HEK293T (cell line): ENCODE measurements around the gene GPC1.

ENCODE experiments used
- CTCF ChIA-PET: fragments of 350-600 bp; formaldehyde crosslinking; extraction: SDS; loops from one replicate; lab custom pipeline; 2021; ENCODE audit warnings: antibody characterized with exemption, inconsistent platforms; lab: Yijun Ruan, JAX
- POLR2A ChIA-PET: fragments of 350-600 bp; formaldehyde crosslinking; extraction: SDS; loops from one replicate; lab custom pipeline; 2020; ENCODE audit warnings: antibody characterized with exemption, inconsistent platforms; lab: Yijun Ruan, JAX
- DNase-seq: peaks from one replicate; pipeline ENCODE4 v3.0.0; 2012; ENCODE audit warnings: mixed read lengths; ENCODE audit errors: extremely low spot score
- ARNT ChIP-seq: fragments of 450-650 bp; IDR thresholded peaks from 2 replicates; pipeline ENCODE4 v1.6.1; 2017; ENCODE audit warnings: mild to moderate bottlenecking
- BHLHE40 ChIP-seq: fragments of 450-650 bp; IDR thresholded peaks from 2 replicates; pipeline ENCODE4 v1.6.1; 2016; ENCODE audit warnings: mild to moderate bottlenecking, moderate library complexity, borderline replicate concordance
- CTBP1 ChIP-seq: fragments of 450-650 bp; IDR thresholded peaks from 2 replicates; pipeline ENCODE4 v1.6.1; 2016; ENCODE audit warnings: borderline replicate concordance
- ELF4 ChIP-seq: fragments of 450-650 bp; IDR thresholded peaks from 2 replicates; pipeline ENCODE4 v1.6.1; 2017; ENCODE audit warnings: antibody characterized with exemption
- FOXA1 ChIP-seq: fragments of 450-650 bp; IDR thresholded peaks from 2 replicates; pipeline ENCODE4 v1.6.1; 2016; ENCODE audit warnings: mild to moderate bottlenecking
- FOXK2 ChIP-seq: fragments of 450-650 bp; IDR thresholded peaks from 2 replicates; pipeline ENCODE4 v1.6.1; 2016; ENCODE audit warnings: mild to moderate bottlenecking
- FOXM1 ChIP-seq: fragments of 450-650 bp; IDR thresholded peaks from 2 replicates; pipeline ENCODE4 v1.6.1; 2017; ENCODE audit warnings: mild to moderate bottlenecking, borderline replicate concordance
- HDGF ChIP-seq: fragments of 450-650 bp; IDR thresholded peaks from 2 replicates; pipeline ENCODE4 v1.6.1; 2017; ENCODE audit warnings: antibody characterized with exemption, borderline replicate concordance
- L3MBTL2 ChIP-seq: fragments of 450-650 bp; conservative IDR thresholded peaks from 2 replicates; pipeline ENCODE4 v1.6.1; 2016; ENCODE audit warnings: mild to moderate bottlenecking
- LEF1 ChIP-seq: fragments of 450-650 bp; IDR thresholded peaks from 2 replicates; pipeline ENCODE4 v1.6.1; 2017; ENCODE audit warnings: mild to moderate bottlenecking, borderline replicate concordance
- NFRKB ChIP-seq: fragments of 450-650 bp; IDR thresholded peaks from 2 replicates; pipeline ENCODE4 v1.6.1; 2016; ENCODE audit warnings: mild to moderate bottlenecking, moderate library complexity
- PKNOX1 ChIP-seq: fragments of 450-650 bp; IDR thresholded peaks from 2 replicates; pipeline ENCODE4 v1.6.1; 2016
- SP1 ChIP-seq: fragments of 450-650 bp; IDR thresholded peaks from 2 replicates; pipeline ENCODE4 v1.6.1; 2017
- SUZ12 ChIP-seq: fragments of 450-650 bp; IDR thresholded peaks from 2 replicates; pipeline ENCODE4 v1.6.1; 2016; ENCODE audit warnings: mild to moderate bottlenecking
- TARDBP ChIP-seq: fragments of 450-650 bp; IDR thresholded peaks from 2 replicates; pipeline ENCODE4 v1.6.1; 2016
- ZNF384 ChIP-seq: fragments of 450-650 bp; IDR thresholded peaks from 2 replicates; pipeline ENCODE4 v1.6.1; 2016

Gene GPC1

DNA sequence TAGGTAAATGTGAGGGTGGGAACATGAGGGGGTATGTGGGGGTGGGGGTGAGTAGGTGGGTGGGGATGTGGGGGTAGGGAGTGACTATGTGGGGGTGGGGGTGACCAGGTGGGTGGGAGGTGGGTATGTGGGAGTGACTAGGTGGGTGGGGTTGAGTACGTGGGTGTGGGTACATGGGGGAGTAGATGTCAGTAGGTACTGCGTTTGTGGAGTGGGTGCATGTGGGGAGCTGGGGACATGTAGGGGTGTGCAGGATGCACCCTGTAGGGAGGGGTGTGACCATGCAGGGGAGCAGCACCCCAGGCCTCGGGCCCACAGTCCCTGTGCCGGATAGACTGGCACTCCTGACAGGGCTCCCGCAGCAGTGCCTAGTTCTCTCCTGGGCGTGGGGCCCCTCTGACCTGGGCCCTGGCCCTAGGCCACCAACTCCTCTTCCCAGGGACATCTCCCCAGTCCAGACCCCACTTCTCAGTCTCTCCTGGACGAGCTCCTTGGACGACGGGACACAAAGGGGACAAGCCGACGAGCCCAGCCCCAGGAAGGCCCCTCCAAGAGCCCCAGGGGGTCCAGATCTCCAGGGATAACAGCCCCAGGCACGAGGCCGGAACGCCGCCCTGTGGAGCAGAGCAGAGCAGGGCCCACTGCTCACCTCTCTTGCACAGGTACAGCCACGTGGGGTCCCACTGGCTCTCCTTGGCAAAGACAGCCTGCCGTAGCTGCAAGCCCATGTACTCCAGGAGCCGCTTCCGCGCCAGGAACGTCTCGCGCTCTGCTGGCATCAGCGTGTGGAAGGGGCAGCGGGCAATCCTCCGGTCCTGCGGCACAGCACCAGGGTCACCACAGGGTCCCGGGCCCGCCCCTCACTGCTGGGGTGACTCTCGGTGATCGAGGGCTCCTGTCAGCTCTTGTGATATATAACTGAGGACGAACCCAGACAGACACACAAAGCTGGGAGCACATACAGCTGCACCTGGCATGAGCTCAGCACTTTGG, 64.1 kb downstream of the GPC1 start:
- POLR2A ChIA-PET = no interaction called here
- CTCF ChIA-PET = no interaction called here
- no peak for TF ChIP-seq ZNF384
- no peak for DNase-seq

DNA sequence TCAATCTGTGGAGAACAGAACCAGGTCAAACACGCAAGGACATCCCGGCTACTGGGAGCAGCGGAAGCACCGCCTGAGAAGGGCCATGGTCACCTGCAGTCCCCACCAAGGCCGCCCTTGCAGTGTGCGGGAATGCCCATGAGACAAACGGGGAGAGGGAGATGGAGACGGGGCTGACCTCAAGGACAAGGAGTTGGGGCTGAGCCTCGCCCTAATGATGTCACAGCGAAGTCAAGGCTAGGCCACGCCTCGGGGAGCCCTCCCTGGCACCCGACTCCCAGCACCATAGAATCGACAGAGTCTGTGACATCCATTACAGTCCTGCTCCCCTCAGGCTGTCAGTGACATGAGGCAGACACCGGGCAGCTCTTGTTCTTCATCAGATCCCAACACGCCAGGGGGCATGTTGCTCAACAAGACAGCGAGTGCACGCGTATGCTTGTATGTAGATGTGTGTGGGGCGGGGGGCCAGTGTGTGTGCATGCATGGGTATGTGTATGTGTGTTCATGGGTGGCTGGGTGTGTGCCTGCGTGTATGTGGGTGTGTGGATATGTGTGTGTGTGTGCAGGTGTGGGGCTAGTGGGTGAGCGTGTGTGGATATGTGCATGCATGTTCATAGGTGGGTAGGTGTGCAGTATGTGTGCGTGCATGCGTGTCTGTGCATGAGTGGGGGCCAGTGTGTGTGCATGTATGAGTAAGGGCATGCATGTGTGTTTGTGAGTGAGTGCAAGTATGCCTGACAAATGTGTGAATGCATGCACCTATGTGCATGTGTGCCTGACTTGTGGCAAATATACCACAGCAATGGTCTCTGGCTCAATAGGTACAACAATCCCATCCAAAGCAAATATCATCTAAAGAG, 65.3 kb downstream of the GPC1 start:
- DNase-seq = no peak
- ChIA-PET CTCF (no interaction called here), POLR2A (no interaction called here)
- TF ChIP-seq SUZ12 (no peak), BHLHE40 (no peak), ZNF384 (no peak), ELF4 (no peak), ARNT (no peak), L3MBTL2 (no peak), SP1 (no peak), CTBP1 (no peak), FOXM1 (no peak)

- no peak for DNase-seq
- ChIA-PET POLR2A (no interaction called here), CTCF (no interaction called here)
- TF ChIP-seq NFRKB (no peak), CTBP1 (no peak), HDGF (no peak), L3MBTL2 (no peak), SP1 (no peak), FOXK2 (no peak)
Measured at GRCh38 chr2:240501531-240501991, 66.1 kb downstream of the GPC1 start.

DNA sequence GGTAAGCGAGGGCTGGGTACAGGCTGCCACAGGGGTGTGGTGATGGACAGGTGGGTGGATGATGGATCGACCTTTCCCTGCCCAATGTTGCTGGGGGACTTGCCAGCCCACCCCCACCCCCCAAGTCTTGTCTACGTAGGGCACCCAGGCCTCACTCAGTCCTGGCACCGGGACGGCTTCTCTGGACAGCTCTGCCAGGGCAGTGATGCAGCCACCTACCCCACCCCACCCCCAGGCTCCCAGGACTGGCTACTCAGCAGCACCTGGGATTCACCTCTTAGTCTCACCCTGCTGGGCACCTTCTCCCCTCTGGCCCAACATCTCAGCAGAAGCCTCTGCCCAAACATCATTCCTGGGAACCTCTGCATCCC, 66.6 kb downstream of the GPC1 start:
- ChIA-PET CTCF (no interaction called here), POLR2A (no interaction called here)
- DNase-seq = no peak
- TF ChIP-seq CTBP1 = no peak
- no peak for TF ChIP-seq PKNOX1
- no peak for TF ChIP-seq HDGF
- no peak for TF ChIP-seq BHLHE40
- no peak for TF ChIP-seq TARDBP

DNA sequence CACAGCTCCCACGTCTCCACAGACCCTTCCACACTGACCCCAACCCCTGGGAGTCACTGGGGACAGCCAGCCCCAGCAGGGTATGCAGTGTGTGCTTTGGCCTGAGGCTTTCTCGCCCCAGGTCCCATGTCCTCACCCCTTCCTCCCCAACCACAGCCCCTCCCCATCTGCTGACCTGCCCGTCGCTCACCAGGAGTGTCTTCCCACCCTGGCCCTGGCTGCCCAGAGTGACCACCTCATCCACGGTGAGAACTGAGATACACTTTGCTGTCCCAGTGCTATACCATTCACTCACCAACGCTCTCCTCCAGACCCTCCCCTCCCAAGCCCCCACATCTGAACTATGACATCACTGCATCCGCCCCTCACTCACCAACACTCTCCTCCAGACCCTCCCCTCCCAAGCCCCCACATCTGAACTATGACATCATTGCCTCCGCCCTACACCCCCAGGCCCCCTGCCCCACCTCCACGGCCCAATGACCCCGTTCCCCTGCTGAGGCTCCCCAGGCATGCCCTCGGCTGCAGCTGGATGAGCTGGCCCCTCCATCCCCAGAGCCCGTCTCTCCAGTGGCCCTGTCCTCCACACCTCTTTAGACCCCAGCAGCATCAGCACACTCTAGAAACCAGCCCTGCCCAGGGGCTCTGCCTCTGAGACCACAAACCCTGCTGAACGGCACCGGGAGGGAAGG, 67.1 kb downstream of the GPC1 start:
- no peak for DNase-seq
- CTCF ChIA-PET = no interaction called here
- POLR2A ChIA-PET = no interaction called here
- no peak for TF ChIP-seq HDGF
- no peak for TF ChIP-seq ELF4
- TF ChIP-seq PKNOX1 = no peak
- no peak for TF ChIP-seq SP1
- no peak for TF ChIP-seq ZNF384
- TF ChIP-seq LEF1 = no peak
- TF ChIP-seq FOXK2 = no peak
- TF ChIP-seq FOXM1 = no peak
- TF ChIP-seq CTBP1 = no peak
- TF ChIP-seq SUZ12 = no peak
- TF ChIP-seq L3MBTL2 = no peak
- no peak for TF ChIP-seq NFRKB
- TF ChIP-seq FOXA1 = no peak
- TF ChIP-seq BHLHE40 = no peak
- no peak for TF ChIP-seq ARNT
- no peak for TF ChIP-seq TARDBP

GRCh38 chr2:240503375-240503774, 67.9 kb downstream of the GPC1 start:
- POLR2A ChIA-PET = no interaction called here
- no peak for TF ChIP-seq HDGF
- TF ChIP-seq PKNOX1 = no peak
- no peak for TF ChIP-seq TARDBP
- CTCF ChIA-PET = no interaction called here
- no peak for DNase-seq
